GM19035 (cell line): ENCODE measurements around the gene OS9.
A peak's percentile ranks its signal among the peaks of the same experiment; 100 is the strongest.

Experiments used
- ATAC-seq: cut with Tn5 transposase; IDR thresholded peaks from one replicate; pipeline ENCODE4 v1.9.1; 2021; ENCODE audit not compliant: unreplicated experiment

OS9 gene

GRCh38 chr12:57764662-57765002 is 70.7 kb downstream of the OS9 start:
- ATAC-seq: no peak

- ATAC-seq: peak; percentile 72
Observed at GRCh38 chr12:57765003-57765697, 71.2 kb downstream of the OS9 start.

GRCh38 chr12:57765698-57766463 is 71.9 kb downstream of the OS9 start:
- no peak for ATAC-seq

- no peak for ATAC-seq
Observed at GRCh38 chr12:57766464-57767304, 72.8 kb downstream of the OS9 start, which contains the start of gene CYP27B1. Gene CYP27B1 (minus strand): TSS chr12:57767078. CDS start chr12:57767041, 37 bp downstream.

GRCh38 chr12:57767305-57767698 is 73.4 kb downstream of the OS9 start:
- no peak for ATAC-seq

GRCh38 chr12:57767876-57768275 is 73.9 kb downstream of the OS9 start:
- no peak for ATAC-seq

GRCh38 chr12:57769594-57769993 is 75.7 kb downstream of the OS9 start:
- no peak for ATAC-seq

GRCh38 chr12:57770734-57771133 is 76.8 kb downstream of the OS9 start:
- ATAC-seq: no peak
